Measurements from ENCODE around the gene BATF.

DNA sequence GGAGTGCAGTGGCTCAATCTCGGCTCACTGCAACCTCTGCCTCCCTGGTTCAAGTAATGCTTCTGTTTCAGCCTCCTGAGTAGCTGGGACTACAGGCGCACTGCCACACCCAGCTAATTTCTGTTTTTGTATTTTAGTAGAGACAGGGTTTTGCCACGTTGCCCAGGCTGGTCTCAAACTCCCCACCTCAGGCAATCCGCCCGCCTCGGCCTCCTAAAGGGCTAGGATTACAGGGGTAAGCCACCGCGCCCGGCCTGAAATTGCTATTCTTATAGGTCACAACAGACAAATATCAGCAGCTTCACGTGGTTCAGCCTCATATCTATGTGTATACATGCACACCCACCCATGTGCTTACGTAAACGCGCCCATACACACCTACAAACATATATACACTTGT is 23.6 kb downstream of the BATF start:
- TF ChIP-seq, protein P1, sequence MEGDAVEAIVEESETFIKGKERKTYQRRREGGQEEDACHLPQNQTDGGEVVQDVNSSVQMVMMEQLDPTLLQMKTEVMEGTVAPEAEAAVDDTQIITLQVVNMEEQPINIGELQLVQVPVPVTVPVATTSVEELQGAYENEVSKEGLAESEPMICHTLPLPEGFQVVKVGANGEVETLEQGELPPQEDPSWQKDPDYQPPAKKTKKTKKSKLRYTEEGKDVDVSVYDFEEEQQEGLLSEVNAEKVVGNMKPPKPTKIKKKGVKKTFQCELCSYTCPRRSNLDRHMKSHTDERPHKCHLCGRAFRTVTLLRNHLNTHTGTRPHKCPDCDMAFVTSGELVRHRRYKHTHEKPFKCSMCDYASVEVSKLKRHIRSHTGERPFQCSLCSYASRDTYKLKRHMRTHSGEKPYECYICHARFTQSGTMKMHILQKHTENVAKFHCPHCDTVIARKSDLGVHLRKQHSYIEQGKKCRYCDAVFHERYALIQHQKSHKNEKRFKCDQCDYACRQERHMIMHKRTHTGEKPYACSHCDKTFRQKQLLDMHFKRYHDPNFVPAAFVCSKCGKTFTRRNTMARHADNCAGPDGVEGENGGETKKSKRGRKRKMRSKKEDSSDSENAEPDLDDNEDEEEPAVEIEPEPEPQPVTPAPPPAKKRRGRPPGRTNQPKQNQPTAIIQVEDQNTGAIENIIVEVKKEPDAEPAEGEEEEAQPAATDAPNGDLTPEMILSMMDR (IDR thresholded peaks at IDR 0.05): no peak
- no peak for TF ChIP-seq POLR2A (IDR thresholded peaks at IDR 0.05)
